Activated T-helper 9 cell treated with anti-CD3 and anti-CD28 coated beads, Interleukin-2, amount 50 U/mL, for 16 hours (primary cell): ENCODE data around the gene LRRC3B.

ENCODE experiments used
- DNase-seq: peaks from one replicate; pipeline ENCODE4 v3.0.0-alpha.2; 2020; ENCODE audit warnings: low read depth

The LRRC3B gene

GRCh38 chr3:26712211-26713026, 89.8 kb downstream of the LRRC3B start:
- no peak for DNase-seq

- DNase-seq = no peak
Measured at GRCh38 chr3:26713091-26713490, 90.5 kb downstream of the LRRC3B start.

GRCh38 chr3:26714485-26714884, 91.9 kb downstream of the LRRC3B start:
- DNase-seq = no peak

- DNase-seq = no peak
Measured at GRCh38 chr3:26715431-26715830, 92.9 kb downstream of the LRRC3B start.

GRCh38 chr3:26718315-26718714, 95.7 kb downstream of the LRRC3B start:
- no peak for DNase-seq

- no peak for DNase-seq
Measured at GRCh38 chr3:26719134-26719533, 96.6 kb downstream of the LRRC3B start.

- no peak for DNase-seq
Measured at GRCh38 chr3:26721047-26721446, 98.5 kb downstream of the LRRC3B start.

- no peak for DNase-seq
Measured at GRCh38 chr3:26731843-26732242, 109.3 kb downstream of the LRRC3B start.

GRCh38 chr3:26750263-26750662, 127.7 kb downstream of the LRRC3B start:
- no peak for DNase-seq

- DNase-seq = no peak
Measured at GRCh38 chr3:26752466-26752865, 129.9 kb downstream of the LRRC3B start.

- no peak for DNase-seq
Measured at GRCh38 chr3:26753095-26753494, 130.5 kb downstream of the LRRC3B start.

GRCh38 chr3:26757978-26758377, 135.4 kb downstream of the LRRC3B start:
- DNase-seq = no peak
